Measurements from ENCODE around the gene MBNL2. TPM values are rescaled to one million over a fixed set of nuclear protein-coding genes. Genes with fewer than 3 reads are reported as not detected.

The MBNL2 gene
- total and polyA plus RNA-seq, 7 donors, result 11.8 to 110 (median 84.7) TPM

GRCh38 chr13:97318532-97318931, 96.4 kb downstream of the MBNL2 start:
- no peaks in the 10 kb centered on the region for H3K27me3 ChIP-seq
- H3K4me3 ChIP-seq, result no peak overlapping the region
- intact Hi-C loops (cut with DNase I), result no loop called here
- no peak for DNase-seq
- peaks cover 0 to 86% (median 73%) of the 10 kb centered on the region in 4 donors for H3K4me1 ChIP-seq
- H3K36me3 ChIP-seq, result no peaks in the 10 kb centered on the region
- no peaks in the 10 kb centered on the region for H3K9me3 ChIP-seq
- peak overlapping the region; percentile 64 to 84 (median 72) for H3K27ac ChIP-seq
- no peak for TF ChIP-seq EP300 (IDR thresholded peaks at IDR 0.05)
- TF ChIP-seq POLR2AphosphoS5 (IDR thresholded peaks at IDR 0.05), result no peak
- TF ChIP-seq POLR2A (IDR thresholded peaks at IDR 0.05), result no peak
- no peak for TF ChIP-seq CTCF (IDR thresholded peaks at IDR 0.05)
- 66% methylated on average over 2 of the region's 2 CpGs for WGBS, 2 donors

GRCh38 chr13:97319113-97319720, 97.1 kb downstream of the MBNL2 start:
- peak overlapping the region; percentile 64 to 84 (median 72) for H3K27ac ChIP-seq
- DNase-seq, result no peak
- H3K27me3 ChIP-seq, result no peaks in the 10 kb centered on the region
- WGBS, 2 donors, result 71 to 72% methylated on average over 9 of the region's 9 CpGs
- H3K36me3 ChIP-seq, result no peaks in the 10 kb centered on the region
- no peaks in the 10 kb centered on the region for H3K9me3 ChIP-seq
- intact Hi-C loops (cut with DNase I), result no loop called here
- TF ChIP-seq POLR2A (IDR thresholded peaks at IDR 0.05), result no peak
- peak in 3 of 4 donors; percentile 42 to 49 (median 42) for TF ChIP-seq POLR2AphosphoS5 (IDR thresholded peaks at IDR 0.05)
- peaks cover 0 to 87% (median 74%) of the 10 kb centered on the region in 4 donors for H3K4me1 ChIP-seq
- H3K4me3 ChIP-seq, result no peak overlapping the region

GRCh38 chr13:97321101-97321500, 99.0 kb downstream of the MBNL2 start:
- DNase-seq, result no peak
- Histone ChIP-seq H3K4me1 (peaks cover 0 to 94% (median 81%) of the 10 kb centered on the region in 4 donors), H3K27ac (peak overlapping the region; percentile 50 to 84 (median 72)), H3K36me3 (no peaks in the 10 kb centered on the region), H3K4me3 (no peak overlapping the region), H3K9me3 (no peaks in the 10 kb centered on the region), H3K27me3 (no peaks in the 10 kb centered on the region)
- intact Hi-C loops (cut with DNase I), result no loop called here
- WGBS, 2 donors, result 69 to 73% methylated on average over 2 of the region's 2 CpGs
- TF ChIP-seq EP300 (IDR thresholded peaks at IDR 0.05) (no peak), POLR2A (IDR thresholded peaks at IDR 0.05) (no peak), POLR2AphosphoS5 (IDR thresholded peaks at IDR 0.05) (no peak), CTCF (IDR thresholded peaks at IDR 0.05) (no peak)

GRCh38 chr13:97321616-97322321, 99.6 kb downstream of the MBNL2 start:
- no peaks in the 10 kb centered on the region for H3K9me3 ChIP-seq
- peak overlapping the region in 1 of 4 donors; percentile 3 for H3K4me3 ChIP-seq
- H3K36me3 ChIP-seq, result no peaks in the 10 kb centered on the region
- DNase-seq, result no peak
- H3K27me3 ChIP-seq, result no peaks in the 10 kb centered on the region
- no peak for TF ChIP-seq CTCF (IDR thresholded peaks at IDR 0.05)
- peak; percentile 11 to 65 (median 42) for TF ChIP-seq POLR2AphosphoS5 (IDR thresholded peaks at IDR 0.05)
- WGBS, 2 donors, result 83 to 86% methylated on average over 7 of the region's 7 CpGs
- intact Hi-C loops (cut with DNase I), result no loop called here
- H3K27ac ChIP-seq, result peak overlapping the region; percentile 50 to 84 (median 72)
- peaks cover 0 to 94% (median 81%) of the 10 kb centered on the region in 4 donors for H3K4me1 ChIP-seq

- Histone ChIP-seq H3K36me3 (no peaks in the 10 kb centered on the region), H3K27me3 (no peaks in the 10 kb centered on the region), H3K27ac (peak overlapping the region; percentile 50 to 84 (median 72)), H3K4me3 (no peak overlapping the region), H3K4me1 (peaks cover 0 to 97% (median 84%) of the 10 kb centered on the region in 4 donors), H3K9me3 (no peaks in the 10 kb centered on the region)
- intact Hi-C loops (cut with DNase I), result no loop called here
- 86 to 98% methylated on average over 3 of the region's 3 CpGs for WGBS, 2 donors
- DNase-seq, result no peak
- TF ChIP-seq CTCF (IDR thresholded peaks at IDR 0.05) (no peak), EP300 (IDR thresholded peaks at IDR 0.05) (no peak), POLR2A (IDR thresholded peaks at IDR 0.05) (no peak), POLR2AphosphoS5 (IDR thresholded peaks at IDR 0.05) (no peak)
Observed at GRCh38 chr13:97322740-97323342, 100.7 kb downstream of the MBNL2 start.
